Gastrocnemius medialis (tissue), 4 donors: ENCODE results near the gene AMPD2.

Source experiments
- CTCF ChIP-seq, 5 experiments: fragments of 450-650 bp in 3 of 5; fragments of 200-600 bp in 2 of 5; sonication (generic) in 2 of 5; IDR thresholded peaks in 4 of 5; conservative IDR thresholded peaks in 1 of 5; 1 replicate in 4 of 5; 2 replicates in 1 of 5; pipeline ENCODE4 v1.5.1; 2016 to 2019; ENCODE audit warnings: antibody characterized with exemption in 5 of 5, mild to moderate bottlenecking in 3 of 5, moderate library complexity in 3 of 5
- POLR2A ChIP-seq, 2 donors: fragments of 450-650 bp; IDR thresholded peaks; one replicate each; pipeline ENCODE4 v1.6.1; 2017; ENCODE audit warnings: antibody characterized with exemption in 2 of 2, mild to moderate bottlenecking in 2 of 2, moderate library complexity in 2 of 2

GRCh38 chr1:109643385-109644230 is 24.0 kb downstream of the AMPD2 start:
- TF ChIP-seq POLR2A (IDR thresholded peaks at IDR 0.05): no peak
- TF ChIP-seq CTCF (IDR thresholded peaks at IDR 0.05 in 4 of 5, conservative IDR thresholded peaks at IDR 0.05 in 1 of 5): peak; percentile 73 to 92 (median 85)
